HepG2 (cell line): ENCODE measurements around the gene TTC17. TPM values are rescaled to one million over a fixed set of nuclear protein-coding genes. Genes with fewer than 3 reads are reported as not detected.

ENCODE experiments used
- CEBPB ChIP-seq: IDR thresholded peaks from 2 replicates; pipeline ENCODE4 v1.6.1; 2011; ENCODE audit warnings: low read depth, low read length, improper control_type of control experiment, borderline replicate concordance
- HINFP ChIP-seq: sonication (generic); formaldehyde crosslinking; IDR thresholded peaks from 2 replicates; pipeline ENCODE4 v1.4.0; 2020; ENCODE audit warnings: low read depth, mild to moderate bottlenecking, missing genetic modification reagents
- KDM5A ChIP-seq: fragments of 200-600 bp; sonication (generic); IDR thresholded peaks from 2 replicates; pipeline ENCODE4 v1.7.0; 2018; ENCODE audit warnings: antibody characterized with exemption, mild to moderate bottlenecking, low read length, borderline replicate concordance
- MBD4 ChIP-seq: IDR thresholded peaks from 2 replicates; pipeline ENCODE4 v1.6.1; 2012; ENCODE audit warnings: low read length, inconsistent platforms, borderline replicate concordance
- MIER2 ChIP-seq: IDR thresholded peaks from 2 replicates; pipeline ENCODE4 v1.6.1; 2016; ENCODE audit warnings: missing biosample characterization, missing genetic modification reagents
- RXRA ChIP-seq: sonication (generic); formaldehyde crosslinking; IDR thresholded peaks from 2 replicates; pipeline ENCODE4 v1.5.1; 2020; ENCODE audit warnings: missing genetic modification reagents
- ZMYM3 ChIP-seq: sonication (generic); formaldehyde crosslinking; IDR thresholded peaks from 2 replicates; pipeline ENCODE4 v1.5.1; 2020; ENCODE audit warnings: mild to moderate bottlenecking, missing genetic modification reagents
- ZNF251 ChIP-seq: sonication (generic); formaldehyde crosslinking; IDR thresholded peaks from 2 replicates; pipeline ENCODE4 v1.9.0; 2021; ENCODE audit warnings: mild to moderate bottlenecking, missing genetic modification reagents
- ZNF549 ChIP-seq: sonication (generic); formaldehyde crosslinking; IDR thresholded peaks from 2 replicates; pipeline ENCODE4 v1.5.0; 2020; ENCODE audit warnings: missing genetic modification reagents
- ZNF646 ChIP-seq: sonication (generic); formaldehyde crosslinking; IDR thresholded peaks from 2 replicates; pipeline ENCODE4 v1.9.0; 2021; ENCODE audit warnings: mild to moderate bottlenecking, missing genetic modification reagents
- ZNF672 ChIP-seq: sonication (generic); formaldehyde crosslinking; IDR thresholded peaks from 2 replicates; pipeline ENCODE4 v1.8.1; 2022; ENCODE audit warnings: missing genetic modification reagents
- polyA plus RNA-seq, 8 experiments: library from polyadenylated mRNA; depleted of rRNA in 3 of 8; stranded (reverse) in 7 of 8; unstranded in 1 of 8; fragments of >200 nt; fragmentation: Illumina TruSeq in 4 of 8; extraction: Trizol in 4 of 8; gene quantifications; 2 replicates each; pipeline versions ENCODE4 v1.2.1 to v1.2.3, GENCODE V29; 2011 to 2016; ENCODE audit warnings: low read depth in 4 of 8, missing spikeins in 1 of 8, mixed read lengths in 1 of 8; ENCODE audit not compliant: insufficient read depth in 1 of 8
- total RNA-seq, 5 experiments: library from RNA; depleted of rRNA; stranded (reverse); fragments of >200 nt; fragmentation: Illumina TruSeq; extraction: Trizol; gene quantifications; 2 replicates each; pipeline ENCODE4 v1.2.3, GENCODE V29; 2016; ENCODE audit warnings: low read depth in 1 of 5
- TF ChIP-seq, protein P1 (sequence below): sonication (generic); formaldehyde crosslinking; IDR thresholded peaks from 2 replicates; pipeline ENCODE4 v1.5.0; 2020; ENCODE audit warnings: missing genetic modification reagents

The TTC17 gene
- total and polyA plus RNA-seq, 2 of the 13 experiments (the other 11 are each of a cell fraction or from before 2014, with no cell fraction given) = 55.9 to 99.7 TPM

DNA sequence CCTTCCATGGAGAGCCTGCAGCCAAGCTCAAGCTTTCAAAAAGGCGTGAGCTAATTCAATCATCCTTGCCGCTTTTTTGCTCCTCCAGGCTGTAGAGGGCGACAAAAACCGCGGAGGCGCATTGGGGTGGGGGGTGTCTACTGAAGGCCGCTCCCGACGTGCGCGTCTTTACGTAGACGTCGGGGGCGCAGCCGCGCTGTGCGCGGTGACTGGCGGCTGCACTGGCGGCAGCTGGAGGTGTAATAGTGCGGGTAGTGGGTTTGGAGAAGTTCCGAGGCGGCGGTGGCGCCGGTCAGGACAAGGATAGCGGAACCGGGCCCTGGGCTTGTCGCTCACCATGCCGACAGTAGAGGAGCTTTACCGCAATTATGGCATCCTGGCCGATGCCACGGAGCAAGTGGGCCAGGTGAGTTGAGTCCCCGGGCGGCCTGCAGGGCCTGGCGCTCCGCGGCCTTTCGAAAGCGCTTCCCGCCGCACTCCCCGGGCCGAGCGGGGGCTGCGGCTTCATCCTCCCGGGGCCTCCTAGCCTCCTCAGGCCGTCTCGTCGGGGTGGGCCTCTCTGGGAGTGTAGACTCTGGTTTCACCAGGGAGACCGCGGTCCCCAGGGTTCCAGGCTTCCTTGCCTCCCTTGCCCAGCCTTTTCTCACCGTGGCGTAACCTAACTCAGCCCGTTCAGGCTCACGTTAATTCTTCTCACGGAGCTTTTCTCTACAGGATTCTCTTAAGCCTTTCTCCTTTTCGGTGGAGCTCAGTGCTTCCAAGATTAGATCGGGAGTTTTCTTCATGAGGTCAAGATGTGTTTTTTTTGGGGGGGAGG, 46.7 kb upstream of the TTC17 start, which contains the start of gene API5 (continued):
- TF ChIP-seq HINFP (CRISPR knock-in tag) = 0 out of 2 replicates have a peak, but pooled peaks have one; percentile 37
- TF ChIP-seq ZNF251 (CRISPR knock-in tag) = no peak
- TF ChIP-seq MIER2 (CRISPR knock-in tag) = 0 out of 2 replicates have a peak, but pooled peaks have one; percentile 46
- no peak for TF ChIP-seq MBD4
- no peak for TF ChIP-seq ZNF672 (CRISPR knock-in tag)
- no peak for TF ChIP-seq ZNF549 (CRISPR knock-in tag)
- no peak for TF ChIP-seq ZNF646
- TF ChIP-seq RXRA (CRISPR knock-in tag) = peak; percentile 51
- TF ChIP-seq, protein P1, sequence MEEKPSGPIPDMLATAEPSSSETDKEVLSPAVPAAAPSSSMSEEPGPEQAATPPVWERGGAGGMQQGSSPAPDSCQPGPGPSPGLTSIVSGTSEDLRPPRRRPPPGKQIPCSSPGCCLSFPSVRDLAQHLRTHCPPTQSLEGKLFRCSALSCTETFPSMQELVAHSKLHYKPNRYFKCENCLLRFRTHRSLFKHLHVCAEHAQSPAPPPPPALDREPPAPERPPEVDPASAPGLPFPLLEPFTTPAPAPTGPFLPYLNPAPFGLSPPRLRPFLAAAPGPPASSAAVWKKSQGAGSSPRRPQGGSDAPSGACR = 0 out of 2 replicates have a peak, but pooled peaks have one; percentile 34
- peak; percentile 86 for TF ChIP-seq KDM5A
- TF ChIP-seq CEBPB = no peak
- no peak for TF ChIP-seq ZMYM3 (CRISPR knock-in tag)
